ENCODE results near the gene LRRC42.
A peak's percentile ranks its signal among the peaks of the same experiment; 100 is the strongest.

The LRRC42 gene

DNA sequence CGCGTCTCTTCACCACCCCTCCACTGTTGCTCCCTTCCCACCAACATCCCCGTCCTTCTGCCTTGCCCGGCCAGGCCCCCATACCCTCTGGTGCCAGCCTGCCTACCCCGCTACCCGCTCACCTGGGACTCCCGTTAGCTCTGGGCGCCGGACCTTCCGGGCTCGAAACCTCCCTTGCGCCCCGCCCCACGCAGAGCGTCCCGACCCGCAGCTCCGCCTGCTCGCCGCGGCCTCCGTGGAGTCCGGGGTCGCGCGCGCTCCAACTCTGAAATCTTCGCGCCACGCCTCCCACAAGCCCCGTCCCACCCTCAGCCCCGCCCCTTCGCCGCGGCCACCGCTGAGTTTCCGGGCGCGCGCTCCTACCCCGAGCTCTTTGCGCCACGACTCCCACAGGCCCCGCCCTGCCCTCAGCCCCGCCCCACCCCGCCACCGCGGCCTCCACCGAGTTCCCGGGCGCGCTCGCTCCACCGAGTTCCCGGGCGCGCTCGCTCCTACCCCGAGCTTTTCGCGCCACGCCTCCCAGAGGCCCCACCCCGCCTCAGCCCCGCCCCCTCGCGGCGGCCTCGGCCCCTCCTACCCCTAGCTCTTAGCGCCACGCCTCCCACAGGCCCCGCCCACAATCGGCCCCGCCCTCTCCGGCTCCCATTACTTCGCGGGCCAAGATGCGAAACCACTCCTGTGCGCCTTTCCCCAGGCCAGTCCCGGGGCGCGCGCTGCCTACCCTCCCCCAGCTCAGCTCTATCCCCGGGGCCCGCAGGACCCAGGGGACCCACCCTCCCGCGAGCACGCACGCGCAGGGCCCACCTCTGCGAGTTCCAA is 508 bp upstream of the LRRC42 start, which contains the start of gene IFT25 (continued):
- TF ChIP-seq, protein P1, sequence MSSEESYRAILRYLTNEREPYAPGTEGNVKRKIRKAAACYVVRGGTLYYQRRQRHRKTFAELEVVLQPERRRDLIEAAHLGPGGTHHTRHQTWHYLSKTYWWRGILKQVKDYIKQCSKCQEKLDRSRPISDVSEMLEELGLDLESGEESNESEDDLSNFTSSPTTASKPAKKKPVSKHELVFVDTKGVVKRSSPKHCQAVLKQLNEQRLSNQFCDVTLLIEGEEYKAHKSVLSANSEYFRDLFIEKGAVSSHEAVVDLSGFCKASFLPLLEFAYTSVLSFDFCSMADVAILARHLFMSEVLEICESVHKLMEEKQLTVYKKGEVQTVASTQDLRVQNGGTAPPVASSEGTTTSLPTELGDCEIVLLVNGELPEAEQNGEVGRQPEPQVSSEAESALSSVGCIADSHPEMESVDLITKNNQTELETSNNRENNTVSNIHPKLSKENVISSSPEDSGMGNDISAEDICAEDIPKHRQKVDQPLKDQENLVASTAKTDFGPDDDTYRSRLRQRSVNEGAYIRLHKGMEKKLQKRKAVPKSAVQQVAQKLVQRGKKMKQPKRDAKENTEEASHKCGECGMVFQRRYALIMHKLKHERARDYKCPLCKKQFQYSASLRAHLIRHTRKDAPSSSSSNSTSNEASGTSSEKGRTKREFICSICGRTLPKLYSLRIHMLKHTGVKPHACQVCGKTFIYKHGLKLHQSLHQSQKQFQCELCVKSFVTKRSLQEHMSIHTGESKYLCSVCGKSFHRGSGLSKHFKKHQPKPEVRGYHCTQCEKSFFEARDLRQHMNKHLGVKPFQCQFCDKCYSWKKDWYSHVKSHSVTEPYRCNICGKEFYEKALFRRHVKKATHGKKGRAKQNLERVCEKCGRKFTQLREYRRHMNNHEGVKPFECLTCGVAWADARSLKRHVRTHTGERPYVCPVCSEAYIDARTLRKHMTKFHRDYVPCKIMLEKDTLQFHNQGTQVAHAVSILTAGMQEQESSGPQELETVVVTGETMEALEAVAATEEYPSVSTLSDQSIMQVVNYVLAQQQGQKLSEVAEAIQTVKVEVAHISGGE (tag by site-specific recombination; conservative IDR thresholded peaks at IDR 0.05; ENCODE audit: low read depth), result peak; percentile 72
- peak; percentile 90 for TF ChIP-seq SP3 (tag by site-specific recombination; IDR thresholded peaks at IDR 0.05)
- 0 out of 2 replicates have a peak, but pooled peaks have one; percentile 32 for TF ChIP-seq ZNF146 (tag by site-specific recombination; IDR thresholded peaks at IDR 0.05)
- TF ChIP-seq GLIS2 (tag by site-specific recombination; IDR thresholded peaks at IDR 0.05), result peak; percentile 99
- TF ChIP-seq ZNF362 (tag by site-specific recombination; IDR thresholded peaks at IDR 0.05), result no peak
- TF ChIP-seq ZSCAN30 (tag by site-specific recombination; IDR thresholded peaks at IDR 0.05), result peak; percentile 33; the same call in 1 of the 2 replicates
- peak; percentile 84 for TF ChIP-seq ZNF24 (tag by site-specific recombination; IDR thresholded peaks at IDR 0.05)
- peak; percentile 65; the same call in 1 of the 2 replicates for TF ChIP-seq ZNF391 (tag by site-specific recombination; IDR thresholded peaks at IDR 0.05; ENCODE audit: borderline replicate concordance, low read depth)
- peak; percentile 94 for TF ChIP-seq ZNF785 (tag by site-specific recombination; IDR thresholded peaks at IDR 0.05)
- TF ChIP-seq, protein P2, sequence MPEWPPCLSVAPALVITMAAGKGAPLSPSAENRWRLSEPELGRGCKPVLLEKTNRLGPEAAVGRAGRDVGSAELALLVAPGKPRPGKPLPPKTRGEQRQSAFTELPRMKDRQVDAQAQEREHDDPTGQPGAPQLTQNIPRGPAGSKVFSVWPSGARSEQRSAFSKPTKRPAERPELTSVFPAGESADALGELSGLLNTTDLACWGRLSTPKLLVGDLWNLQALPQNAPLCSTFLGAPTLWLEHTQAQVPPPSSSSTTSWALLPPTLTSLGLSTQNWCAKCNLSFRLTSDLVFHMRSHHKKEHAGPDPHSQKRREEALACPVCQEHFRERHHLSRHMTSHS (tag by site-specific recombination; IDR thresholded peaks at IDR 0.05), result no peak
- TF ChIP-seq ZNF23 (tag by site-specific recombination; IDR thresholded peaks at IDR 0.05; ENCODE audit: borderline replicate concordance), result no peak
- TF ChIP-seq PRDM6 (tag by site-specific recombination; IDR thresholded peaks at IDR 0.05), result no peak
- TF ChIP-seq KLF8 (tag by site-specific recombination; IDR thresholded peaks at IDR 0.05), result peak; percentile 88
- peak; percentile 97 for TF ChIP-seq ZBTB26 (tag by site-specific recombination; optimal IDR thresholded peaks at IDR 0.05)
- TF ChIP-seq GLI2 (tag by site-specific recombination; IDR thresholded peaks at IDR 0.05; ENCODE audit: borderline replicate concordance, low read depth), result no peak
- TF ChIP-seq ZNF132 (tag by site-specific recombination; IDR thresholded peaks at IDR 0.05; ENCODE audit: borderline replicate concordance), result no peak
- TF ChIP-seq ZFP37 (tag by site-specific recombination; IDR thresholded peaks at IDR 0.05), result peak; percentile 70; the same call in 1 of the 2 replicates
- peak; percentile 84 for TF ChIP-seq KLF17 (tag by site-specific recombination; IDR thresholded peaks at IDR 0.05)
- TF ChIP-seq ZNF529 (tag by site-specific recombination; IDR thresholded peaks at IDR 0.05; ENCODE audit: insufficient replicate concordance), result no peak
- peak; percentile 81 for TF ChIP-seq ZNF76 (tag by site-specific recombination; IDR thresholded peaks at IDR 0.05; ENCODE audit: borderline replicate concordance, low read depth)
- peak; percentile 49 for TF ChIP-seq WT1 (tag by site-specific recombination; IDR thresholded peaks at IDR 0.05)
- peak; percentile 80; the same call in 1 of the 2 replicates for TF ChIP-seq ZNF324 (tag by site-specific recombination; IDR thresholded peaks at IDR 0.05)
- no peak for TF ChIP-seq ELK4 (IDR thresholded peaks at IDR 0.05; ENCODE audit: borderline replicate concordance, low read depth, low read length)
- TF ChIP-seq ZBTB8A (tag by site-specific recombination; IDR thresholded peaks at IDR 0.05), result peak; percentile 32; the same call in 1 of the 2 replicates
- peak; percentile 84; the same call in 1 of the 2 replicates for TF ChIP-seq ZNF423 (tag by site-specific recombination; IDR thresholded peaks at IDR 0.05)
- no peak for TF ChIP-seq ZNF558 (tag by site-specific recombination; IDR thresholded peaks at IDR 0.05)
- no peak for TF ChIP-seq ZNF37A (tag by site-specific recombination; IDR thresholded peaks at IDR 0.05)
